Neural cell (in vitro differentiated cells): ENCODE measurements around the gene TMEM117. TPM values are rescaled to one million over a fixed set of nuclear protein-coding genes. Genes with fewer than 3 reads are reported as not detected.

Experiments used
- H2AFZ ChIP-seq: fragments of 200-600, 300-800 bp; sonication (generic), shearing (Covaris generic); 2 replicates; pipeline ENCODE4 v1.6.0; 2014; ENCODE audit warnings: low read depth, mild to moderate bottlenecking, antibody characterized with exemption, low read length, moderate library complexity
- H3F3A ChIP-seq: fragments of 200-600 bp; shearing (Covaris generic); 2 replicates; pipeline ENCODE4 v1.6.1; 2016; ENCODE audit warnings: mild to moderate bottlenecking, moderate library complexity, mixed read lengths, antibody characterized with exemption, low read length; ENCODE audit not compliant: insufficient read depth, poor library complexity, severe bottlenecking
- H3K27ac ChIP-seq: fragments of 200-600, 300-800 bp; sonication (generic), shearing (Covaris generic); 2 replicates; pipeline ENCODE4 v1.5.1; 2014; ENCODE audit warnings: mild to moderate bottlenecking, low read length, moderate library complexity
- H3K27me3 ChIP-seq: fragments of 300-800, 200-600 bp; sonication (generic), shearing (Covaris generic); 2 replicates; pipeline ENCODE4 v1.6.0; 2014; ENCODE audit warnings: mild to moderate bottlenecking, low read depth, low read length, moderate library complexity; ENCODE audit not compliant: insufficient read depth
- H3K36me3 ChIP-seq: fragments of 300-800, 200-600 bp; sonication (generic), shearing (Covaris generic); 2 replicates; pipeline ENCODE4 v1.5.1; 2014; ENCODE audit warnings: mild to moderate bottlenecking, antibody characterized with exemption, low read length, moderate library complexity; ENCODE audit not compliant: insufficient read depth
- H3K4me2 ChIP-seq: fragments of 300-800, 200-600 bp; sonication (generic), shearing (Covaris generic); 2 replicates; pipeline ENCODE4 v1.6.0; 2014; ENCODE audit warnings: mild to moderate bottlenecking, low read length
- H3K4me3 ChIP-seq: fragments of 300-800, 200-600 bp; sonication (generic), shearing (Covaris generic); 2 replicates; pipeline ENCODE4 v1.5.1; 2014; ENCODE audit warnings: mild to moderate bottlenecking, low read length, moderate library complexity
- H3K79me2 ChIP-seq: fragments of 200-600 bp; shearing (Covaris generic); replicated peaks from 2 replicates; pipeline ENCODE4 v1.6.0; 2014; ENCODE audit warnings: mild to moderate bottlenecking, low read length, moderate library complexity; ENCODE audit not compliant: insufficient read depth
- H3K9ac ChIP-seq: fragments of 300-800, 200-600 bp; sonication (generic), shearing (Covaris generic); 2 replicates; pipeline ENCODE4 v1.6.1; 2016; ENCODE audit warnings: mild to moderate bottlenecking, low read length, mixed read lengths
- H3K9me2 ChIP-seq: fragments of 200-600 bp; shearing (Covaris generic); 2 replicates; pipeline ENCODE4 v1.6.1; 2016; ENCODE audit warnings: mild to moderate bottlenecking, low read length, mixed read lengths; ENCODE audit not compliant: insufficient read depth
- H3K9me3 ChIP-seq: fragments of 200-600, 300-800 bp; sonication (generic), shearing (Covaris generic); 2 replicates; pipeline ENCODE4 v1.6.1; 2016; ENCODE audit warnings: mild to moderate bottlenecking, mixed run types, low read length, moderate library complexity, mixed read lengths
- H4K20me1 ChIP-seq: fragments of 200-600 bp; shearing (Covaris generic); 2 replicates; pipeline ENCODE4 v1.6.1; 2016; ENCODE audit warnings: mild to moderate bottlenecking, mixed run types; ENCODE audit not compliant: insufficient read depth
- EP300 ChIP-seq: fragments of 450-650 bp; conservative IDR thresholded peaks from 2 replicates; pipeline ENCODE4 v1.6.1; 2014; ENCODE audit warnings: antibody characterized with exemption, mild to moderate bottlenecking, moderate library complexity; ENCODE audit not compliant: poor library complexity, severe bottlenecking
- EZH2 ChIP-seq: fragments of 200-600, 300-800 bp; shearing (Covaris generic), sonication (generic); IDR thresholded peaks from 2 replicates; pipeline ENCODE4 v1.6.1; 2014; ENCODE audit warnings: antibody characterized with exemption, low read length, borderline replicate concordance, mild to moderate bottlenecking; ENCODE audit not compliant: insufficient read depth, poor library complexity, severe bottlenecking
- MXI1 ChIP-seq: fragments of 450-650 bp; conservative IDR thresholded peaks from 2 replicates; pipeline ENCODE4 v1.6.1; 2014; ENCODE audit warnings: antibody characterized with exemption, mild to moderate bottlenecking; ENCODE audit not compliant: poor library complexity, severe bottlenecking
- POLR2AphosphoS5 ChIP-seq: IDR thresholded peaks from 2 replicates; pipeline ENCODE4 v1.6.1; 2012
- RAD21 ChIP-seq: fragments of 450-650 bp; conservative IDR thresholded peaks from 2 replicates; pipeline ENCODE4 v1.6.1; 2014; ENCODE audit warnings: antibody characterized with exemption, mild to moderate bottlenecking, moderate library complexity
- REST ChIP-seq: IDR thresholded peaks from 2 replicates; pipeline ENCODE4 v1.6.1; 2012; ENCODE audit warnings: borderline replicate concordance
- SMC3 ChIP-seq: fragments of 450-650 bp; conservative IDR thresholded peaks from 2 replicates; pipeline ENCODE4 v1.6.1; 2014; ENCODE audit warnings: antibody characterized with exemption, mild to moderate bottlenecking, moderate library complexity; ENCODE audit not compliant: poor library complexity
- TAF1 ChIP-seq: IDR thresholded peaks from 2 replicates; pipeline ENCODE4 v1.6.1; 2012; ENCODE audit warnings: low read depth
- polyA plus RNA-seq: library from polyadenylated mRNA; depleted of rRNA; stranded (reverse); fragments of >200 nt; gene quantifications from 2 replicates; pipeline ENCODE4 v1.2.3, GENCODE V29; 2014
- TF ChIP-seq, protein P1 (sequence below): fragments of 450-650 bp; IDR thresholded peaks from 2 replicates; pipeline ENCODE4 v1.5.1; 2014; ENCODE audit warnings: antibody characterized with exemption, mild to moderate bottlenecking, moderate library complexity; ENCODE audit not compliant: poor library complexity, severe bottlenecking

TMEM117 gene
- polyA plus RNA-seq, 1 donor from 2014 or later, result 5.3 TPM

GRCh38 chr12:43891856-43892574 is 56.1 kb downstream of the TMEM117 start:
- Histone ChIP-seq H4K20me1 (no peaks in the 10 kb centered on the region), H3K4me2 (no peak overlapping the region), H2AFZ (no peak overlapping the region), H3F3A (no peaks in the 10 kb centered on the region), H3K9me2 (no peaks in the 10 kb centered on the region), H3K79me2 (no peaks in the 10 kb centered on the region), H3K9me3 (no peaks in the 10 kb centered on the region), H3K9ac (no peak overlapping the region), H3K27me3 (no peaks in the 10 kb centered on the region), H3K4me3 (no peak overlapping the region), H3K27ac (no peak overlapping the region), H3K36me3 (no peaks in the 10 kb centered on the region)
- no peak for TF ChIP-seq EZH2
- no peak for TF ChIP-seq RAD21
- TF ChIP-seq REST, result no peak
- TF ChIP-seq POLR2AphosphoS5, result no peak
- TF ChIP-seq, protein P1, sequence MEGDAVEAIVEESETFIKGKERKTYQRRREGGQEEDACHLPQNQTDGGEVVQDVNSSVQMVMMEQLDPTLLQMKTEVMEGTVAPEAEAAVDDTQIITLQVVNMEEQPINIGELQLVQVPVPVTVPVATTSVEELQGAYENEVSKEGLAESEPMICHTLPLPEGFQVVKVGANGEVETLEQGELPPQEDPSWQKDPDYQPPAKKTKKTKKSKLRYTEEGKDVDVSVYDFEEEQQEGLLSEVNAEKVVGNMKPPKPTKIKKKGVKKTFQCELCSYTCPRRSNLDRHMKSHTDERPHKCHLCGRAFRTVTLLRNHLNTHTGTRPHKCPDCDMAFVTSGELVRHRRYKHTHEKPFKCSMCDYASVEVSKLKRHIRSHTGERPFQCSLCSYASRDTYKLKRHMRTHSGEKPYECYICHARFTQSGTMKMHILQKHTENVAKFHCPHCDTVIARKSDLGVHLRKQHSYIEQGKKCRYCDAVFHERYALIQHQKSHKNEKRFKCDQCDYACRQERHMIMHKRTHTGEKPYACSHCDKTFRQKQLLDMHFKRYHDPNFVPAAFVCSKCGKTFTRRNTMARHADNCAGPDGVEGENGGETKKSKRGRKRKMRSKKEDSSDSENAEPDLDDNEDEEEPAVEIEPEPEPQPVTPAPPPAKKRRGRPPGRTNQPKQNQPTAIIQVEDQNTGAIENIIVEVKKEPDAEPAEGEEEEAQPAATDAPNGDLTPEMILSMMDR, result no peak
- TF ChIP-seq MXI1, result no peak
- TF ChIP-seq SMC3, result no peak
- TF ChIP-seq TAF1, result no peak
- TF ChIP-seq EP300, result no peak

GRCh38 chr12:43893670-43894069 is 57.8 kb downstream of the TMEM117 start:
- Histone ChIP-seq H3K4me3 (no peak overlapping the region), H3K79me2 (no peaks in the 10 kb centered on the region), H3F3A (no peaks in the 10 kb centered on the region), H3K9me3 (no peaks in the 10 kb centered on the region), H3K27ac (no peak overlapping the region), H3K36me3 (no peaks in the 10 kb centered on the region), H2AFZ (no peak overlapping the region), H4K20me1 (no peaks in the 10 kb centered on the region), H3K4me2 (no peak overlapping the region), H3K9me2 (no peaks in the 10 kb centered on the region), H3K9ac (no peak overlapping the region), H3K27me3 (no peaks in the 10 kb centered on the region)
- no peak for TF ChIP-seq SMC3
- TF ChIP-seq MXI1, result no peak
- TF ChIP-seq RAD21, result no peak
- TF ChIP-seq EZH2, result no peak
- no peak for TF ChIP-seq REST
- TF ChIP-seq POLR2AphosphoS5, result no peak
- TF ChIP-seq, protein P1, result no peak
- TF ChIP-seq EP300, result no peak
- TF ChIP-seq TAF1, result no peak
